Measurements from ENCODE around the gene CTPS1.

- TF ChIP-seq CTCF (IDR thresholded peaks at IDR 0.05) (no peak), EP300 (IDR thresholded peaks at IDR 0.05) (no peak), REST (IDR thresholded peaks at IDR 0.05) (no peak), MAFK (IDR thresholded peaks at IDR 0.05; ENCODE audit: partially characterized antibody) (no peak), BHLHE40 (IDR thresholded peaks at IDR 0.05; ENCODE audit: low read depth, low read length) (no peak), USF2 (IDR thresholded peaks at IDR 0.05) (no peak), POLR2A (IDR thresholded peaks at IDR 0.05; ENCODE audit: low read length) (no peak), HOXA7 (CRISPR knock-in tag; IDR thresholded peaks at IDR 0.05) (no peak), MAX (IDR thresholded peaks at IDR 0.05) (no peak)
Observed at GRCh38 chr1:41020654-41021053, 41.2 kb downstream of the CTPS1 start.

Measured in A549 (cell line).